IMR-90 (cell line): ENCODE measurements around the gene GAL3ST2. TPM values are rescaled to one million over a fixed set of nuclear protein-coding genes. Genes with fewer than 3 reads are reported as not detected.
A peak's percentile ranks its signal among the peaks of the same experiment; 100 is the strongest.

ENCODE experiments used
- ATAC-seq: fragments of 200-7000 bp; cut with Tn5 transposase; 2 replicates; pipeline ENCODE4 v1.9.1; 2020; ENCODE audit warnings: low read depth, mild to moderate bottlenecking, moderate library complexity
- BruUV-seq: library from RNA; stranded (reverse); fragments of 400-500 nt; replicated peaks from 2 replicates; lab custom pipeline; 2021; lab: Mats Ljungman, UMichigan
- CTCF ChIA-PET: fragments of 300-600 bp; formaldehyde crosslinking; extraction: SDS; loops from one replicate; lab custom pipeline; 2021; ENCODE audit warnings: antibody characterized with exemption; lab: Yijun Ruan, JAX
- POLR2A ChIA-PET: fragments of 300-600 bp; sonication (Branson Sonifier 250); formaldehyde crosslinking; loops from one replicate; lab custom pipeline; 2022; ENCODE audit warnings: antibody characterized with exemption; ENCODE audit not compliant: unreplicated experiment; lab: Charles Lee
- DNase-seq: peaks from one replicate; pipeline ENCODE4 v3.0.0; 2013
- H2AFZ ChIP-seq: replicated peaks from 2 replicates; pipeline ENCODE3; 2013; ENCODE audit warnings: low read length, mild to moderate bottlenecking; ENCODE audit not compliant: poor library complexity
- H2AK5ac ChIP-seq: 2 replicates; pipeline ENCODE4 v1.6.1; 2013; ENCODE audit warnings: low read depth, low read length, inconsistent platforms
- H2AK9ac ChIP-seq: replicated peaks from 2 replicates; pipeline ENCODE3; 2013; ENCODE audit warnings: mild to moderate bottlenecking, low read depth, low read length, moderate library complexity; ENCODE audit not compliant: poor library complexity
- H2BK120ac ChIP-seq: 2 replicates; pipeline ENCODE4 v1.6.1; 2013; ENCODE audit warnings: low read depth, low read length, inconsistent platforms
- H2BK15ac ChIP-seq: 3 replicates; pipeline ENCODE4 v1.6.1; 2013; ENCODE audit warnings: low read depth, low read length, inconsistent platforms
- H2BK20ac ChIP-seq: 2 replicates; pipeline ENCODE4 v1.6.1; 2013; ENCODE audit warnings: low read depth, mild to moderate bottlenecking, inconsistent platforms, low read length, moderate library complexity
- H2BK5ac ChIP-seq: 2 replicates; pipeline ENCODE4 v1.6.1; 2013; ENCODE audit warnings: mild to moderate bottlenecking, low read depth, low read length, inconsistent platforms; ENCODE audit not compliant: poor library complexity, severe bottlenecking
- H3K14ac ChIP-seq: replicated peaks from 2 replicates; pipeline ENCODE4 v1.6.1; 2013; ENCODE audit warnings: low read depth, low read length, inconsistent platforms
- H3K18ac ChIP-seq: 2 replicates; pipeline ENCODE4 v1.6.1; 2013; ENCODE audit warnings: low read depth, low read length, control low read depth
- H3K23ac ChIP-seq: 2 replicates; pipeline ENCODE4 v1.6.1; 2013; ENCODE audit warnings: low read depth, low read length, inconsistent platforms
- H3K27ac ChIP-seq: 2 replicates; pipeline ENCODE4 v1.5.1; 2013; ENCODE audit warnings: mild to moderate bottlenecking, control low read depth, low read length; ENCODE audit not compliant: insufficient read depth
- H3K27me3 ChIP-seq: 2 replicates; pipeline ENCODE4 v1.6.1; 2013; ENCODE audit warnings: low read length; ENCODE audit not compliant: control insufficient read depth, insufficient read depth
- H3K36me3 ChIP-seq: 2 replicates; pipeline ENCODE4 v1.6.1; 2013; ENCODE audit warnings: low read length, mixed read lengths; ENCODE audit not compliant: control insufficient read depth, insufficient read depth
- H3K4ac ChIP-seq: 2 replicates; pipeline ENCODE4 v1.6.1; 2013; ENCODE audit warnings: low read depth, low read length, inconsistent platforms
- H3K4me1 ChIP-seq: 2 replicates; pipeline ENCODE4 v1.6.1; 2013; ENCODE audit warnings: low read length, mixed read lengths; ENCODE audit not compliant: control insufficient read depth, insufficient read depth
- H3K4me2 ChIP-seq: 2 replicates; pipeline ENCODE4 v1.6.1; 2013; ENCODE audit warnings: low read depth, mild to moderate bottlenecking, control low read depth, low read length, moderate library complexity
- H3K4me3 ChIP-seq: 2 replicates; pipeline ENCODE4 v1.5.1; 2013; ENCODE audit warnings: low read depth, mild to moderate bottlenecking, control low read depth, low read length, moderate library complexity; ENCODE audit not compliant: insufficient read depth
- H3K56ac ChIP-seq: 2 replicates; pipeline ENCODE4 v1.6.1; 2013; ENCODE audit warnings: low read length, inconsistent platforms; ENCODE audit not compliant: insufficient read depth; ENCODE audit errors: extremely low read depth
- H3K79me1 ChIP-seq, 2 experiments: 2 replicates each; pipeline ENCODE4 v1.6.1; 2013; ENCODE audit warnings: low read length in 2 of 2, inconsistent platforms in 1 of 2, low read depth in 1 of 2
- H3K9ac ChIP-seq: 2 replicates; pipeline ENCODE4 v1.6.1; 2013; ENCODE audit warnings: low read depth, low read length, control low read depth
- H3K9me1 ChIP-seq: 2 replicates; pipeline ENCODE4 v1.6.1; 2013; ENCODE audit warnings: low read length, inconsistent platforms; ENCODE audit not compliant: insufficient read depth
- H3K9me3 ChIP-seq: 2 replicates; pipeline ENCODE4 v1.6.1; 2013; ENCODE audit warnings: low read length; ENCODE audit not compliant: control insufficient read depth, insufficient read depth
- H4K20me1 ChIP-seq: 2 replicates; pipeline ENCODE4 v1.6.1; 2013; ENCODE audit warnings: low read length, inconsistent platforms; ENCODE audit not compliant: insufficient read depth
- H4K5ac ChIP-seq: 2 replicates; pipeline ENCODE4 v1.6.1; 2013; ENCODE audit warnings: mild to moderate bottlenecking, low read depth, low read length, control low read depth
- H4K8ac ChIP-seq, 2 experiments: 2 replicates each; pipeline ENCODE4 v1.6.1; 2013; ENCODE audit warnings: low read depth in 2 of 2, low read length in 2 of 2, control low read depth in 1 of 2, inconsistent platforms in 1 of 2
- H4K91ac ChIP-seq: 2 replicates; pipeline ENCODE4 v1.6.1; 2013; ENCODE audit warnings: low read depth, low read length, inconsistent platforms; ENCODE audit not compliant: insufficient read depth
- BHLHE40 ChIP-seq: fragments of 150-350 bp; IDR thresholded peaks from 2 replicates; pipeline ENCODE4 v1.6.1; 2016; ENCODE audit warnings: mild to moderate bottlenecking, low read depth, low read length
- CEBPB ChIP-seq: IDR thresholded peaks from 2 replicates; pipeline ENCODE4 v1.6.1; 2012; ENCODE audit warnings: low read depth, low read length, improper control_type of control experiment
- CHD1 ChIP-seq: IDR thresholded peaks from 2 replicates; pipeline ENCODE4 v1.6.1; 2012; ENCODE audit warnings: low read depth, low read length, improper control_type of control experiment
- CTCF ChIP-seq: conservative IDR thresholded peaks from 2 replicates; pipeline ENCODE4 v1.5.1; 2012; ENCODE audit warnings: mild to moderate bottlenecking, low read depth, low read length, improper control_type of control experiment
- ELK1 ChIP-seq: fragments of 150-350 bp; IDR thresholded peaks from 2 replicates; pipeline ENCODE4 v1.6.1; 2016; ENCODE audit warnings: low read depth, mild to moderate bottlenecking, low read length, moderate library complexity, borderline replicate concordance
- FOS ChIP-seq: fragments of 150-350 bp; IDR thresholded peaks from 2 replicates; pipeline ENCODE4 v1.6.1; 2016; ENCODE audit warnings: low read depth, low read length
- MAFK ChIP-seq: IDR thresholded peaks from 2 replicates; pipeline ENCODE4 v1.6.1; 2012; ENCODE audit warnings: low read depth, low read length, improper control_type of control experiment
- MXI1 ChIP-seq: IDR thresholded peaks from 2 replicates; pipeline ENCODE4 v1.6.1; 2012; ENCODE audit warnings: low read depth, mild to moderate bottlenecking, low read length, moderate library complexity, borderline replicate concordance
- NFE2L2 ChIP-seq: fragments of 150-350 bp; IDR thresholded peaks from 2 replicates; pipeline ENCODE4 v1.6.1; 2016; ENCODE audit warnings: low read depth, mild to moderate bottlenecking, low read length
- POLR2A ChIP-seq: IDR thresholded peaks from 2 replicates; pipeline ENCODE4 v1.6.1; 2012; ENCODE audit warnings: mild to moderate bottlenecking, low read depth, low read length
- RAD21 ChIP-seq: IDR thresholded peaks from 2 replicates; pipeline ENCODE4 v1.6.1; 2012; ENCODE audit warnings: low read length, improper control_type of control experiment
- RCOR1 ChIP-seq: IDR thresholded peaks from 2 replicates; pipeline ENCODE4 v1.6.1; 2012; ENCODE audit warnings: mild to moderate bottlenecking, low read length, improper control_type of control experiment; ENCODE audit not compliant: insufficient replicate concordance
- USF2 ChIP-seq: fragments of 150-350 bp; IDR thresholded peaks from 2 replicates; pipeline ENCODE4 v1.6.1; 2017; ENCODE audit warnings: mild to moderate bottlenecking, antibody characterized with exemption, low read length, low read depth
- WGBS, 2 experiments: methylation state at CpG; one replicate each; pipeline versions ENCODE4 v1.1.5 to v1.1.7; 2013; ENCODE audit warnings: missing lambda C conversion rate in 2 of 2; ENCODE audit not compliant: insufficient read length in 1 of 2; ENCODE audit errors: extremely low coverage in 2 of 2; 5-methylcytosine and 5-hydroxymethylcytosine counted together
- dilution Hi-C: fragments of 300-500 bp; cut with HindIII; formaldehyde crosslinking; loops from one replicate; pipeline ENCODE4 v1.14.3; 2018; ENCODE audit warnings: low sequenced_read_pairs; ENCODE audit not compliant: unreplicated experiment
- in situ Hi-C: fragments of 300-500 bp; cut with MboI; formaldehyde crosslinking; loops from 3 replicates; pipeline ENCODE4 v1.14.3; 2019; ENCODE audit warnings: low sequenced_read_pairs, inconsistent platforms, mixed read lengths
- intact Hi-C: fragments of 100-400 bp; cut with micrococcal nuclease; formaldehyde crosslinking; loops from 2 replicates; pipeline ENCODE4 v1.10.0; 2022
- polyA plus RNA-seq, 3 experiments: library from polyadenylated mRNA; depleted of rRNA; stranded (reverse); fragments of >200 nt; gene quantifications; 2 replicates each; pipeline ENCODE4 v1.2.3, GENCODE V29; 2012; ENCODE audit warnings: low replicate concordance in 1 of 3
- total RNA-seq: library from RNA; depleted of rRNA; stranded (reverse); fragments of >200 nt; gene quantifications from 2 replicates; pipeline ENCODE4 v1.2.3, GENCODE V29; 2012

GAL3ST2 gene
- total and polyA plus RNA-seq, 2 of the 4 experiments (the other 2 are of a cell fraction) = 0.07 TPM; not detected in 1

DNA sequence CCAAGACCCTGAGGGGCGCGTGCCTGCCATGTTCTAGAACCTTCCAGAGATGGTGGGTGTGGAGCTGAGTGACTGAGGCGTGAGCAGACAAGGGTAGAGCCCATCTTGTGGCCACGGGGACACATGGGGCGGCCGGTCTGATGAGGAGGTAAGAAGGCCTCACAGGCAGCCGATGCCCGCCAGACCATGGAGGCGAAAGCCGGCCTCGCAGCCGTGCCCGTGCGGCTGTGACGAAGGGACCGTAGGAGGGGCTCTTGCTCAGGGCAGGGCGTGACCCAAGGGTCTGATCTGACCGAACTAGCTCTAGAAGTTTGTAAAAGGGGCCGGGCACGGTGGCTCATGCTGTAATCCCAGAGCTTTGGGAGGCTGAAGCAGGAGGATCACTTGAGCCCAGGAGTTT lies 22.6 kb upstream of the GAL3ST2 start:
- H4K8ac ChIP-seq = no peak overlapping the region
- CTCF ChIA-PET = no interaction called here
- H3K27me3 ChIP-seq = no peaks in the 10 kb centered on the region
- TF ChIP-seq POLR2A (no peak), RCOR1 (no peak), CEBPB (no peak), MXI1 (no peak), RAD21 (no peak), CHD1 (no peak), CTCF (no peak), USF2 (no peak), ELK1 (no peak), NFE2L2 (no peak), FOS (no peak), BHLHE40 (no peak), MAFK (no peak)
- BruUV-seq = no TSS peak
- no peak overlapping the region for H3K56ac ChIP-seq
- ATAC-seq (no peak), DNase-seq (no peak)
- no peak overlapping the region for H3K4me2 ChIP-seq
- peak overlapping the region; percentile 26 for H2AK9ac ChIP-seq
- no peaks in the 10 kb centered on the region for H3K9me3 ChIP-seq
- intact Hi-C loops (no loop called here), dilution Hi-C loops (no loop called here), in situ Hi-C loops (no loop called here)
- no peak overlapping the region for H4K91ac ChIP-seq
- no peak overlapping the region for H3K9ac ChIP-seq
- H3K4me3 ChIP-seq = no peak overlapping the region
- H2BK15ac ChIP-seq = no peak overlapping the region
- no peak overlapping the region for H3K4ac ChIP-seq
- H2AK5ac ChIP-seq = no peak overlapping the region
- H3K18ac ChIP-seq = no peak overlapping the region
- WGBS, 2 experiments = 98% methylated on average over 20 of the region's 20 CpGs; no CpG with 5 or more reads in 1 of the 2 experiments
- no peak overlapping the region for H2BK20ac ChIP-seq
- H4K20me1 ChIP-seq = no peaks in the 10 kb centered on the region; the same call in 1 of the 2 replicates
- H3K79me1 ChIP-seq = no peaks in the 10 kb centered on the region
- no peak overlapping the region for H3K27ac ChIP-seq
- POLR2A ChIA-PET = no interaction called here
- no peak overlapping the region for H3K23ac ChIP-seq
- H3K14ac ChIP-seq = no peak overlapping the region
- H3K36me3 ChIP-seq = peaks cover 41% of the 10 kb centered on the region
- H4K5ac ChIP-seq = no peak overlapping the region
- no peaks in the 10 kb centered on the region for H3K4me1 ChIP-seq
- no peaks in the 10 kb centered on the region for H3K9me1 ChIP-seq
- no peak overlapping the region for H2BK120ac ChIP-seq
- H2AFZ ChIP-seq = no peak overlapping the region
- no peak overlapping the region for H2BK5ac ChIP-seq
